Measurements from ENCODE around the gene DRAP1. TPM values are rescaled to one million over a fixed set of nuclear protein-coding genes. Genes with fewer than 3 reads are reported as not detected.

The DRAP1 gene
- total RNA-seq, 2 experiments from 2014 or later = 111 to 158 TPM

- Mint-ChIP-seq H3K27me3 (no peaks in the 10 kb centered on the region), H3K4me3 (no peak overlapping the region), H3K27ac (no peak overlapping the region), H3K4me1 (peaks cover 22% of the 10 kb centered on the region), H3K36me3 (ENCODE audit: low read depth) (peaks cover 47% of the 10 kb centered on the region), H3K9me3 (ENCODE audit: low read depth) (no peaks in the 10 kb centered on the region)
- ChIA-PET CTCF (interaction anchor here (1.8 kb wide), 1 partner anchor 80 kb away, joined by 12 read pairs; no protein-coding TSS in a partner anchor), POLR2A (no interaction called here)
- intact Hi-C loops (cut with DNase I, micrococcal nuclease) = no loop called here
- no peak for ATAC-seq
- DNase-seq = no peak
These were observed 45.7 kb downstream of the DRAP1 start for GRCh38 chr11:65964906-65965305.

GRCh38 chr11:65965986-65966762 lies 46.9 kb downstream of the DRAP1 start:
- peaks cover 20% of the 10 kb centered on the region for H3K4me1 Mint-ChIP-seq
- no peak for DNase-seq
- H3K36me3 Mint-ChIP-seq (ENCODE audit: low read depth) = peaks cover 52% of the 10 kb centered on the region
- no peak overlapping the region for H3K4me3 Mint-ChIP-seq
- no peaks in the 10 kb centered on the region for H3K9me3 Mint-ChIP-seq (ENCODE audit: low read depth)
- intact Hi-C loops (cut with DNase I, micrococcal nuclease) = no loop called here
- H3K27ac Mint-ChIP-seq = no peak overlapping the region
- CTCF ChIA-PET = no interaction called here
- POLR2A ChIA-PET = no interaction called here
- H3K27me3 Mint-ChIP-seq = no peaks in the 10 kb centered on the region
- no peak for ATAC-seq

- Mint-ChIP-seq H3K4me3 (no peak overlapping the region), H3K27me3 (no peaks in the 10 kb centered on the region), H3K4me1 (peaks cover 17% of the 10 kb centered on the region), H3K27ac (no peak overlapping the region), H3K36me3 (ENCODE audit: low read depth) (peaks cover 51% of the 10 kb centered on the region), H3K9me3 (ENCODE audit: low read depth) (no peaks in the 10 kb centered on the region)
- ChIA-PET POLR2A (no interaction called here), CTCF (no interaction called here)
- ATAC-seq = no peak
- no peak for DNase-seq
- intact Hi-C loops (cut with DNase I, micrococcal nuclease) = no loop called here
These were observed 48.2 kb downstream of the DRAP1 start for GRCh38 chr11:65967329-65967934.

GRCh38 chr11:65968600-65969482 lies 49.6 kb downstream of the DRAP1 start:
- H3K27ac Mint-ChIP-seq = no peak overlapping the region
- ChIA-PET CTCF (no interaction called here), POLR2A (no interaction called here)
- no peaks in the 10 kb centered on the region for H3K9me3 Mint-ChIP-seq (ENCODE audit: low read depth)
- H3K4me3 Mint-ChIP-seq = no peak overlapping the region
- no peaks in the 10 kb centered on the region for H3K27me3 Mint-ChIP-seq
- intact Hi-C loops (cut with DNase I, micrococcal nuclease) = no loop called here
- H3K36me3 Mint-ChIP-seq (ENCODE audit: low read depth) = peaks cover 53% of the 10 kb centered on the region
- DNase-seq = no peak
- no peak for ATAC-seq
- H3K4me1 Mint-ChIP-seq = peaks cover 3% of the 10 kb centered on the region

Other genes starting within 250 kb of the DRAP1 start
- gene KAT5, start 207.2 kb upstream of the DRAP1 start, total RNA-seq = 10 to 100 TPM; 56.5 to 65.1 TPM
- 10 to 100 TPM; 72.5 to 96.8 TPM for gene RNASEH2C, start 198.6 kb upstream of the DRAP1 start, total RNA-seq
- 10 to 100 TPM; 11.7 to 14.4 TPM for gene AP5B1, start 138.4 kb upstream of the DRAP1 start, total RNA-seq
- under 1 TPM; 0.09 to 0.19 TPM for gene OVOL1, start 132.4 kb upstream of the DRAP1 start, total RNA-seq
- gene SNX32, start 85.5 kb upstream of the DRAP1 start, total RNA-seq = 1 to 10 TPM; 2.9 to 3.0 TPM
- 1,000 to 10,000 TPM in 1 of 2 experiments, 100 to 1,000 TPM in 1; 888 to 1,074 TPM for gene CFL1, start 61.2 kb upstream of the DRAP1 start, total RNA-seq
- gene MUS81, start 59.0 kb upstream of the DRAP1 start, total RNA-seq = 10 to 100 TPM; 59.2 to 67.8 TPM
- gene EFEMP2, start 46.6 kb upstream of the DRAP1 start, total RNA-seq = 10 to 100 TPM; 20.2 to 23.4 TPM
- 1 to 10 TPM; 1.7 TPM for gene CTSW, start 39.6 kb upstream of the DRAP1 start, total RNA-seq
- gene FIBP, start 31.0 kb upstream of the DRAP1 start, total RNA-seq = 100 to 1,000 TPM in 1 of 2 experiments, 10 to 100 TPM in 1; 95.4 to 121 TPM
- gene CCDC85B, start 28.8 kb upstream of the DRAP1 start, total RNA-seq = 10 to 100 TPM; 25.5 to 45.0 TPM
- 10 to 100 TPM; 11.1 to 11.3 TPM for gene FOSL1, start 19.0 kb upstream of the DRAP1 start, total RNA-seq
- gene C11orf68, start 364 bp upstream of the DRAP1 start, total RNA-seq = 10 to 100 TPM; 21.4 to 22.9 TPM
- not detected for gene TSGA10IP, start 26.1 kb downstream of the DRAP1 start, total RNA-seq
- gene SART1, start 42.3 kb downstream of the DRAP1 start, total RNA-seq = 10 to 100 TPM; 54.7 to 84.5 TPM
- 10 to 100 TPM; 45.1 to 52.2 TPM for gene EIF1AD, start 82.7 kb downstream of the DRAP1 start, total RNA-seq
- gene BANF1, start 83.1 kb downstream of the DRAP1 start, total RNA-seq = 100 to 1,000 TPM; 233 to 293 TPM
- not detected for gene CST6, start 92.6 kb downstream of the DRAP1 start, total RNA-seq
- gene CATSPER1, start 107.1 kb downstream of the DRAP1 start, total RNA-seq = not detected
- gene GAL3ST3, start 129.7 kb downstream of the DRAP1 start, total RNA-seq = under 1 TPM; 0.51 to 0.69 TPM
- 100 to 1,000 TPM; 265 to 270 TPM for gene SF3B2, start 132.9 kb downstream of the DRAP1 start, total RNA-seq
- 10 to 100 TPM; 76.6 to 90.7 TPM for gene PACS1, start 150.8 kb downstream of the DRAP1 start, total RNA-seq

Measured in activated CD4-positive, alpha-beta T cell treated with anti-CD3 and anti-CD28 coated beads for 36 hours (primary cell).